GM18511 (cell line): ENCODE data around the gene GPAT2.
"Not testable (repeated sequence)": the region's sequence is repeated elsewhere in the genome, so short reads cannot be mapped to it uniquely, and the experiment has no call there.

ENCODE experiments used
- ATAC-seq: cut with Tn5 transposase; IDR thresholded peaks from one replicate; pipeline ENCODE4 v1.9.1; 2021; ENCODE audit warnings: mild to moderate bottlenecking, moderate library complexity; ENCODE audit not compliant: unreplicated experiment

The GPAT2 gene

DNA sequence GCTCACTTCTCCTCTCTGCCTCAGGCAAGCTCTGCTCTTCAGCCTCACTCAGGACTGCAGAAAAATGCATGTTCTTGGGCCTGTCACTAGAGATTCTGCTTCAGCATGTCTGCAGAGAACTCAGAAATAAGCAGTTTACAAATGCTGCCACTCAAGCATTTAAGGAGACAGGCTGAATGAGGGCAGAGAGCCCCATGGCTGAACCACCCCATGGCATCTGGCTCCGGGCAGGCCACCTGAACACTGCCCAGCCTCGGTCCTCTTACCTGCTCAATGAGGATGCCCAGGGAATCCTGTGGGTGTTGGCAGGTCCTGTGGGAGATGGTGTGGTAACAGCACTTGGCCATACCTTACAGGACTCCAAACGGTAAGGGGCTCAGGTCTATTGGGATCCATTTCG, 31.2 kb upstream of the GPAT2 start:
- ATAC-seq: not testable (repeated sequence)

DNA sequence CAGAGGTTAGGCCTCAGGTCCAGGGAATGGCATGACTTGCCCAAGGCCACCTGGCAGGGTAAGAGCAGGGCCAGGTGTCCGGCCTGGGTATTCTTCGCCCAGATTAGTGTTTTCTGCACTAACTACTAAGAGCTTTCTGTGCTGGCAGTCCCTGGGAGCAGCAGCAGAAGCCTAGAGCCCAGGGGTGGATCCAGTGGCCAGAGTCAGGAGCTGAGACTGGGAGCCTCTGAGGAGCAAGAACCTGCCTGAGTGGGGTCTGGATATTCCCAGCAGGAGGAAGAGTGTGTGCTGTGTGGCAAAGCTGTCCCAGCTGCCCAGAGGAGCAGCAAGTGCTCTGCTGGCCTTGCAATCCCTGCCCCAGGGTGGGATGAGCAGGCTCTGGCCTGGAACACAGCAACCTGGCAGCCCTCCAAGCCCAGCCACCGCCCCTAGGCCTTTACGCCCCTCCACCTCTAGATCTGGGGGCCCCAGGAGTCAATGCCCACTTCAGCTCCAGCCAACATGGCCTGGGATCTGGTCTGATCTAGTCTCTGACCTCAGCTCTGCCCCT, 30.7 kb upstream of the GPAT2 start:
- no peak for ATAC-seq

DNA sequence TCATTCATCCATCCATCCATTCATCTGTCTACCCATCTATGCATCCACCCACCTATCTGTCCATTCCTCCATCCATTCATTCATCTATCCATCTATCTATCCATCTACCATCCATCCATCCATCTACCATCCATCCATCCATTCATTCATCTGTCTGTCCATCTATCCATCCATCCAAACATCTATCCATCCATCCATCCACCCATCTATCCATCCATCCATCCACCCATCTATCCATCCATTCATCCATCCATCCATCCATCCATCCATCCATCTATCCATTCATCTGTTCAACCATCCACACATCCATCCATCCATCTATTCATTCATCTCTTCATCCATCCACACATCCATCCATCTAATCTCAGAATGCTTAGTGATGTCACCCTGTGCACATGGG, 30.0 kb upstream of the GPAT2 start:
- ATAC-seq: not testable (repeated sequence)

DNA sequence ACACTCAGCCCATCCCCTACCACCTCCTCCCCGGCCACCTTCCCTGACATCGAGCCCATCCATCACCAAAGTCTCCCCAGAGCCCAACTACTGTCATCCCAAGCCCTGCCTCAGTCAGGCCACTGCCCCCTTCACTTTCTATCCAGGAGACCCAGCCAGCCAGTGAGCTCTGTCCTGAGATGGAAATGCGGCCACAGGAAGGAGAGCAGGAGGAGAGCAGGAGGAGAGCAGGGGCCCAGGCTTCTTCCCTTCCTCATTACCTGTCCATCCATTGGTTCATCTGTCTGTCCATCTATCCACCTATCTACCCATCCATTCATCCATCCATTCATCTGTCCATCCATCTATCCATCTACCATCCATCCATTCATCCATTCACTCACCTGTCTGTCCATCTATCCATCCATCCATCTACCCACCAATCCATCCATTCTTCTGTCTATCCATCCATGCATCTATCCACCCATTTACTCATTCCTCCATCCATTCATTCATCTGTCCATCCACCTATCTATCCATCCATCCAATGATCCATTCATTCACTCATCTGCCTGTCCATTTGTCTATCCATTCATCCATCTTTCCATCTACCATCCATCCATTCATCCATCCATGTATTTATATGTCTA, 29.4 kb upstream of the GPAT2 start:
- not testable (repeated sequence) for ATAC-seq

DNA sequence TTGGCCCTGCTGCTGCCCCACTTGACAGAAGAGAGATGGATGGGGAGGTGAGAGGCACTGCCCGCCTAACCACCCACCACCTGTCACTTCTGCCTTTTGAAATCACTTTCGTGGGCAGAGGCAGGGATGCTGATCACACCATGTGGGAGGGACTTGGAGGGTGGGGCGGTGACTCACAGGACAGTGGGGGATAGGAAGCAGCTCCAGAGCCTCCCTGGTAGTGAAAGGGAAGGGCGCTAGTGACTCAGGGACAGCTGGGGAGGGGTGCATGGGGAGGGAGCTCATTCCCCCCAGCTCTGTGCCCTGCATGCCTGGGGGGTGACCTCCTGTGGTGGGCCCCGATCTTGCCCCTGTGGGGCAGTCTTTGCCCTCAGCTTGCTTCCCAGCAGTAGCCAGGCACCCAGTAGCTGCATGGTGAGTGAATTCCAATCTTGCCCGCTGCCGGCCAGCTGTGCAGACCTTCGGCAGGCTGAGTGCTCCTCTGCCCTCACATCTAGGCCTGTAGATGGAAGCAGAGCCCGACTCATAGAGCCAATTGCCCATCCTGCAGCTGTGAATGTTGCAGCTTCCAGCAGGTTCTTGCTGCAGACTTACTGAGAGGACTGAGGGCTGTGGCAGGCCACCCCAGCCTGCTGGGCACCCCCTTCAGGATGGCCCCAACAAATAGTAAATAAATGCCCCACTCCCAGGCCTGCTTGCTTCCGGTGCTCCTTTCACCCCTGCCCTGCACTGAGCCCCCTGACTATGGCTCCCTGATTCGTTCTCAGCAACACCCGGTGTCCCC, 28.6 kb upstream of the GPAT2 start:
- ATAC-seq: peak; percentile 76

DNA sequence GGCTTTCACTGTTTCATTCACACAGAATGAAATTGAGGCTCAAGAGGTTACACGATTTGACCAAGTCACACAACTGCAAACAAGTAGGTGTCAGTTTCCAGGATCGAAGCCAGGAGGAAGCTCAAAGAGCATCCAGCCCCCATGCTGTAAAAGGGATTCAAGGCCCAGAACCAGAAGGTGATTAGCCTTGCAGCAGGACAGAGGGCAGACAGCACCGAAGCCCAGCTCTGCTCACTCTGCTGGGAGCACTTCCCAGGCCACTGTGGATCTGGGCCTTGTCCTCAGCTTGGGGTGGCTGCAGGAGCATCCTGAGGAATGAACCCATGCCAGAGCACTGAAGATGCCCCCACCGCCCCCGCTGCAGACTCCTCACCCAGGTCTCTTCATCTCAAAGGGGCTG, 27.8 kb upstream of the GPAT2 start:
- not testable (repeated sequence) for ATAC-seq

DNA sequence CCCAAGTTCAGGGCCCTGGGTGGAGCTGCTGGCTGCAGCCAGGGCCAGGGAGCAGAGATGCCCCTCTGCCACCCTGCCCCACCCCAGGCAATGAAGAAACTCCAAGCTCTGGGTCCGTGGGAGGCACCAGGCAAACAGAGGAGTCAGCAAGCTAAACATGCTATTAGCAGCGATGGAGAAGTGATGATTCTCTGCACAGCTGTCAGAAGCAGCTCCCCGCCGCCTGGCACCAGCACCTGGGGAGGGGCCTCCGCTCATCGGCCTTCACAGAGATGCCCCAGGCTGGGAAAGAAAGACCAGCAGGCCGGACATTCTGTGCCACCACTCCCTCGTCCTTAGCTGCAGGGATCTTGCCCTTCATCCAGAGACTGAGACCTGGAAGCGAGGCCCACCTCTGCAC, 27.2 kb upstream of the GPAT2 start:
- ATAC-seq: not testable (repeated sequence)

DNA sequence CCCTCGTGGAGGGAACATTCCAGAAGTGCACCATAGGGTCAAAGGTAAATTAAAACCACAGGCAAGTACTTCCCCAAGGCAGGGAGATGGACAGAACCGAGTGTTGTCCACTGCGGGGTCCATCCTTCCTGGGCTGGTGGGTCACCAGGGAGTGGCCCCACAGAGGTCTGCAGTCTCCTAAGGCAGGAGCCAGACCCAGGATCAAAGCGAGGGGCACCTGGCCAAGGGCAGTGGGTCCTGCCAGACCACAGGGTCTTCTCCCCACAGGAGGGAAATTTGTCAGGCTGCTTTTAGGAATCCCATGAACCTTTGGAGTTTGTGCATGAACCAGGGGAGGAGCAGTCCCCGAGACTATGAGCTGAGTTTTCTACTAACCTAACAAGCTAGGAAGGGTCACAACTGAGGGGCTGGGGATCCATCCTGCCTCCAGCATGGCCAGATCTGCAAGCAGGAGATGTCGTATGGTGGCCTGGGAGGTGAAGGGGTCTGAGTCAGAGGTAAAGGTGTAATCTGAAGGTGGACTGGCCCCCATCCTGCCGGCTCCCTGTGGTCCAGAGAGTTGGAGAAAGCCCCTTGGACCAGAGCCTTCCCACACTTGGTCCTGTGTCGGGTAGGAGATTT, 26.6 kb upstream of the GPAT2 start:
- not testable (repeated sequence) for ATAC-seq

DNA sequence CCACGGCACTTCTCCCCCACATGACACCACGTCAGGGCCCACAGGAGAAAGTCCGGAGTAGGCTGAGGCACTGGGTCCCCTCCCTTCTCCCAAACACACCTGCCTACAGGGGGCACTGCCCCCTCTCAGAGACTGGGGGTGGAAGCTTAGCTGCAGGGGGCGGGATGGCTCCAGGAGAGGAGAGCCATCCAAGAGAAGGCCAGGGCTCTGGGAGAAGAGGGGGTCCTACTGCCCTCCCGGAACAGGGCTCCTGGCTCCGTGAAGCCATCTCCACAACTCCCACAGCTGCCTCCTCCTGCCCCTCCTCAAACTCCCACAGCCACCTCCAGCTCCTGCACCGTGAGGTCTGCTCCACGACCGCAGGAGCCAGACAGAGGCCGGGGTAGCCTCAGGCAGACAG, 25.6 kb upstream of the GPAT2 start:
- not testable (repeated sequence) for ATAC-seq

DNA sequence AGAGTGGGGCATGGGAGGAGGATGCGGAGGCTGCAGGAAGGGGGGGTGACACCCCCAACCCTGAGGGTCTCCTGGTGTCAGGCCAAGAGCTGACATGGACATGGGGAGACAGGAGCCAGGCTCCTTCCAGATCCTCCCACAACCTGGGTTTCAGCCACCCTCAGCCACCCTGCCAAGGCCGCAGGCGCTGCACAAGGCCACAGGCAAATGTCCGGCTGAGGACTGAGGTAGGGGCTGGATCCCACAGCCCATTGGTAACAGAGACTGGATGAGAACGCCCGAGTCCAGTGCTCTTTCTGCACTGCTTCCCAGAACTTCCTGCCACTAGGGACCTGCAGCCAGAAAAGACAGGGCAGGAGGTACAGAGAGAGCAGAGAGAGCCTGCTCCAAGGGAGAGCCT, 24.7 kb upstream of the GPAT2 start:
- not testable (repeated sequence) for ATAC-seq

DNA sequence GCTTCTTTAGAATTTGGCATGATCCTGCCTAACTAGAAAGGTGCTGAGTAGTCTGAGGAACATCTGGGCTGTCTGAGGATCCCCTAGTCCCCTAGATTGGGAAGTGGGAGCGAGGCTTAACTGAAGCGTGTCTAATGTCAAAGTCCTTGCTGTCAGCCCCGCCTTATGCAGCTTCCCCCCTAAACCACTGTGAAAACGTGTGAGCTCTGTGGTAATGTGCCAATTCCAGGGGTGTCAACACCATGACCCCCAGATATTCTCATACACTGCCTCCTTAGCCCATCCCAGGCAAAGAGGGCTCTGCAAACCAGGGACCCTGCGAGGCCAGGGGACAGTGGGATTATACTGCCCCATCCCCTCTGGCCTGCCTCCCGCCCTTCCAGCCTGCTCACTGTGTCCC, 21.1 kb upstream of the GPAT2 start:
- not testable (repeated sequence) for ATAC-seq

DNA sequence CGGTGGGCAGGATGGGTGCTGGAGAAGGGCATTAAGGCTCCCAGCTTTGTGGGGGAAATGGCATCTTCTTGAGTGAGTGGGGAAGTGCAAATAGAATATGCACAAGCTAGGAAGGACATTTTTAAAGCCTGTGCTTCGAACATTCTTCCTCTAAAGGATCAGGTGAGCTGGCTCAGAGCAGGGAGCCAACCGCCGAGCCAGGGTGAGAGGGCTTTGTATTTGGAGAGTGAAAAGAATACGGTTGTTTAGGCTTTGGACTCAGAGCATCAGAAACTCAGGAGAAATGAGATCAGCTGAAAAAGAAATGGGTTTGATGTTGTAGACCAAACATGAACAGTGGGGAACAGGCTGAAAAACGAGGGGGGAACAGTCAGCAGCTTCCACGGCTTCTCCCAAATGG, 19.8 kb upstream of the GPAT2 start:
- not testable (repeated sequence) for ATAC-seq

DNA sequence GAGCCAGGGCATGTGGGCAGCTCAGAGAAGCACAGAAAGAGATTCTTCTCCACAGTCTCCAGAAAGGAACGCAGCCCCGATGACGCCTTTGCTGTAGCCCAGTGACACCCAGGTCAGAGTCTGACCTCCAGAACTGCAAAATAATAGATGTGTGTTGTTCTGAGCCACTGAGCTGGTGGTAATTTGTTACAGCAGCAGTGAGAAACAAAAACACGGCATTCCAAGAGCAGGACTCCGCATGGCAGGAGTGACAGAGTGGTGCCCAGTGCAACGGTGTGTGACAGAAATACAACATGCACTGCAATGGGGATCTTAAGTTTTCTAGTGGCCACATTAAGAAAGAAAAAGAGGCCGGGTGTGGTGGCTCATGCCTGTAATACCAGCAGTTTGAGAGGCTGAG, 18.7 kb upstream of the GPAT2 start:
- not testable (repeated sequence) for ATAC-seq

DNA sequence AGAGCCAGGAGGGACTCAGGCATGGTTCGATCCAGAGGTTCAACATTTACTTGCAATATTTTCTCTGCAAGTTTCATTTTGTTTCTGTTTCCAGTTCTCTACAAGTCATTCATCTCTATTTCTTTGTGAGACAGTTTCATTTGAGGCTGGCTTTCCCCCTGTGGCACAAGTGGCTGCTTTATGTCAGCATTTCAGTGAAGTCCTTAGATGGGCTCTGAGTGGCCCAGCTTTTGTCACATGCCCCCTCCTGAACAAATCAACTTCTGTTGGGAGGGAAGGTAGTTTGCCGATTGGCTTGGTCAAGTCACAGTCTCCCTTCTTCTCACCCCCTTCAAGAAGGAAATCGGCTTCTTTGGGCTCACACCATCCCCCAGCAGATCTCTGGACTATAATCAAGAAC, 17.9 kb upstream of the GPAT2 start:
- ATAC-seq: not testable (repeated sequence)

DNA sequence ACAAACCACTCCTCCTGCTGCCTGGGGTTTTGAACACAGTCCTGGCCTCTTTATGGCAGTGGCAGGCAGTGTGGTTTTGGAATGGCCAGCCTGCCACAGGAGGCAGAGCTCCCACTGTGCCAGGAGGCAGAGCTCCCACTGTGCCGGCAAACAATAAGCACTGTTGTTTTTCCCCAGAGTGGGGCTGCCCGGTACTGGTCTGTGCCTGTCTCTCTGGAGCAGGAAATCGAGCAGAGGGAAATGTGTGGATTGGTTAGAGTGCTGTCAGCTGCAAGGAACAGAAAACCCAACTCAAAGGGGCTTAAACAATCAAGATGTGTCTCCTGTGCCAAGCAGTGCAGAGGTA, 15.2 kb upstream of the GPAT2 start:
- ATAC-seq: not testable (repeated sequence)

DNA sequence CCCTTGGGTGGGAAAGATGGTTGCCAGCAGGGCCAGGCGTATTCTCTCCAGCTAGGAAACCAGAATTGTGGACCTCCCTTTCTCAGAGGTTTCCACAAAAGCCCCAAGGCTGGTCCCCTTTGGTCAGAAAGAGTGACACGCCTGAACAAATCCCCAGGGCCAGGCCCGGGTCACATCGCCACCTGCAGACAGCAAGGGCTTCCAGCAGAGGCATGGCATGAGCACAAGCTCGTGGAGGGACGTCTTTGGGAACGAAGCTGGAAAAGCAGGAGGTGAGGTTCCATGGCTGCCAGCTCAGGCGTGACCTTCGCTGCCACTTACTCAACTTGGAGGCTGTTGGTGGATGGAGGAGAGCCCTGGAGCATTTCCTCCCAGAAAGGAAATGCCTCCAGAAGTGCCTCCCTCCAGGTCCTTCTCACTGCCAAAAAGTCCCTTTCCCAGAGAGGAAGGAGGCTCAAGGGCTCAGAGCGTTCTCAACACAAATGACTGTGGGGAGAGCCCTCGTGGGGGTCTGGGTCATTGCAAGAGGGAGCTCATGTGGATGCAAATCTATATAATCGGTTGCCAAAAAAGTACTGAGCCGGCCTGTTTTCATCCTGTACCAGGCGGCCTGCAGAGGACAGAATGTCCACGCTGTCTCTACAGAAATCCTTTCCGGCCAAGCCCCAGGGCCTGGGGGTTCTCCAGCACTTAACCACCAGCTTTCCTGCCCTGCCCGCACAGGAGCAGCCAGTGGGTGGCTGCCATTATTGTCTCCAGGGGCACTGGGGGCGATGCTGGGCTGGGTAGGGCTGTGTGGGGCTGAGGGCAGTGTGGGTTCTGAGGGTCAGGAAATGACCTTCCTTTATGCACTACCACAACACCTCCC, 14.6 kb upstream of the GPAT2 start:
- peak; percentile 66 for ATAC-seq

DNA sequence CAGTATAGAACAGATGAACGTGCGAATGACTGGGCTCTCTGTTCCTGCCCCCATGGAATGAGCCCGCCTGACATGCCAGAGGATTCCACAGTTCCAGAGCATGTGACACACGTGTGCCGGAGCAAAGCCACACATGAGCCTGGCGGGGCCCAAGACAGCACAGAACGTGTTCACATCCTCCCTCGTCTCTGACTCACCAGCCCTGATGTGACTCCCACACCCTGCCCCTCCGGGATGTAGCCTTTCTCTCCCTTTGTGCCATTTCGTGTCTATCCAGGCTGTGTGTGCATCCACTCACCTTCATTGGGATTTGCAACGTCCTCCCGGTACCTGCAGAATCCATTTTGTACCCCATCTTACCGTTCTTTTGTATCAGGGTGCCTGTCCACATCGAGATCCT, 838 bp upstream of the GPAT2 start:
- ATAC-seq: not testable (repeated sequence)

DNA sequence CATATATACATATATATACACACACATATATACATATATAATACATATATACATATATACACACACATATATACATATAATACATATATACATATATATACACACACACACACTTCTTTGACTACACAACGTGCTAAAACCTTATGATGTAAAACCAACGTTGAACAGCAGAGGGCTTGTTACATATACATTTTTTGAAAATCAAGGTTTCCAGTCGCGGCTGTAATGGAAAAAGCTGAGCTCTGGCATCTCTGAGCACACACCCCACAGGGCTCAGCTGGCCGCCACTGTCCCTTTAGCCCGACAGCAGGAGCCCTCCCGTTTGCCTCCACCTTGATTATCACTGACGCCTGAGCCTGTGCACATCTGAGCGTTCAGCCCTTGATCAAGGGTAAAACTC, 719 bp downstream of the GPAT2 start:
- not testable (repeated sequence) for ATAC-seq

DNA sequence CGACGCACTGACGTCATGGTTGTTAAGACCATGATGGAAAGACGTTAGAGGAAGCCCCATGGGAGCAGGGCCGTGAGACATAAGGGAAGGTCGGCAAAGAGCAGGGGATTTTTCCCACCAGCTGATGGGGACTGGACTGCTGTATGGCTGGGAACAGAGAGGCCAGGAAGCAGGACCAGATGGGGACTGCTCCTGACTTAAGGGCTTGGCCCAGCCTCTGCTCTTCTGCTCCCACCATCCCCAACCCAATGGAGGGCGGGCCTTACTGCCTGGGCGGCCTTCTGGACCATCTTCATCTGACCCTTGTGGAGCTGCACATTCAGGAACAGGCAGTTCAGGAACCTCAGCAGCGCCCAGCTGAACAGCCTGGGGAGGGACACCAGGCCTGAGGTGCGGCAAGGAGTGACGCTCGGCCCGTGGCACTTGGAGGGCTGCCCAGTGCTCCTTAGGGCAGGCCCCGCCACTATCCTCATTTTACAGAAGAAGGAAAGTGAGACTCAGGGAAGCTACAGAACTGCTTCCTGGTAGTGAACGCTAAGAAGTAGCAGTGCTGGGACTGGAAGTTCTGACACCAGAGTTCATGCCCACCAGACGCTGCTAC, 6.9 kb downstream of the GPAT2 start:
- not testable (repeated sequence) for ATAC-seq

DNA sequence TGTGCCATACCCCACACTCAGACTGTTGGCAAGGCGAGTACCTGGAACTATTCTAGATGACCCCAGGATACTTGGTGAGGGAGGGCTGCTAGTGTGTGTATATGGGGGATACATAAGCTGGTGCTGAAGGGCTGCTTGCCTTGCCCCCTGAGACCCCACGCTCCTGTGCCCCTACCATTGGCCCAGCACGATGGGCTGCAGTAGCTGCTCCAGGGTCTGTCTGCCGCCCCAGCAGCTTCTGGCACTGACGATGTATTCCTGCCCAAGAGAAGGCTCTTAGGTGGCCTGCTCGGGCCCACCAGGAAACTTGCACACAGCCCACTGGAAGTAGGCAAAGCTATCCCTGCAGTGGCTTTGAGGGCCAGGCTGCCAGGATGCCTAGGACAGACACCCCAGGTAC, 9.0 kb downstream of the GPAT2 start:
- not testable (repeated sequence) for ATAC-seq

DNA sequence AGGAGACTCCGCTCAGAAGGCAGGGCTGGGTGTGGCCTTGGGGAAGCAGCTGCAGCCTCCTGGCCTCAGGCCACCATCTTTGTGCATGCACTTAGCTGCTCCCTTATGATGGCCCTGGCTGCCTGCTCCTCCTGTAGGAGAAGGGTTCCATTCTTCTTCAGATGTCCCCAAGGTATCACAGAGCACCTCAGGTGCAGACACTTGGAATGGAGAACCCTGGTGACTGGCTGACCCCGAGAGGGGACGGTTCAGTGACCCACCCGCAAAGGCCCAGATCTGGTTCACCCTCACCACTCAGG, 9.6 kb downstream of the GPAT2 start:
- no peak for ATAC-seq
